Prostate gland (tissue), 2 donors: ENCODE data around the gene ADGRB3.

ENCODE experiments used
- CTCF ChIP-seq, 4 experiments: fragments of 200-600 bp in 2 of 4; fragments of 450-650 bp in 2 of 4; sonication (generic) in 2 of 4; IDR thresholded peaks; 1 replicate in 3 of 4; 2 replicates in 1 of 4; pipeline ENCODE4 v1.5.1; 2016 to 2019; ENCODE audit warnings: antibody characterized with exemption in 4 of 4, mild to moderate bottlenecking in 2 of 4, moderate library complexity in 2 of 4
- POLR2AphosphoS5 ChIP-seq: sonication (generic); formaldehyde crosslinking; IDR thresholded peaks from one replicate; pipeline ENCODE4 v1.6.1; 2017; ENCODE audit warnings: antibody characterized with exemption

GRCh38 chr6:68637782-68638181 is 2.7 kb downstream of the ADGRB3 start:
- TF ChIP-seq POLR2AphosphoS5 (no peak), CTCF (IDR thresholded peaks at IDR 0.05) (no peak)
